Loucy (cell line): ENCODE results near the gene MEF2A.

Experiments
- H2AFZ ChIP-seq: fragments of 200-600 bp; sonication (generic); 2 replicates; pipeline ENCODE4 v1.6.0; 2016; ENCODE audit warnings: antibody characterized with exemption, mild to moderate bottlenecking, low read length, moderate library complexity
- H3F3A ChIP-seq: fragments of 200-600 bp; 2 replicates; pipeline ENCODE4 v1.6.0; 2016; ENCODE audit warnings: antibody characterized with exemption, low read depth, mild to moderate bottlenecking
- H3K27me3 ChIP-seq: fragments of 200-600 bp; sonication (generic); 2 replicates; pipeline ENCODE4 v1.6.1; 2014; ENCODE audit warnings: low read length, mild to moderate bottlenecking; ENCODE audit not compliant: insufficient read depth, poor library complexity, severe bottlenecking
- H3K36me3 ChIP-seq: fragments of 200-600 bp; sonication (generic); 2 replicates; pipeline ENCODE4 v1.6.1; 2016; ENCODE audit warnings: low read length; ENCODE audit not compliant: insufficient read depth
- H3K4me1 ChIP-seq: fragments of 200-600 bp; sonication (generic); 2 replicates; pipeline ENCODE4 v1.5.1; 2014; ENCODE audit warnings: low read length, mild to moderate bottlenecking; ENCODE audit not compliant: insufficient read depth, poor library complexity, severe bottlenecking
- H3K4me2 ChIP-seq: fragments of 200-600 bp; sonication (generic); 2 replicates; pipeline ENCODE4 v1.6.0; 2014; ENCODE audit warnings: antibody characterized with exemption, low read length, low read depth, mild to moderate bottlenecking; ENCODE audit not compliant: poor library complexity, severe bottlenecking
- H3K4me3 ChIP-seq: fragments of 200-600 bp; sonication (generic); 2 replicates; pipeline ENCODE4 v1.5.1; 2014; ENCODE audit warnings: low read length, mild to moderate bottlenecking, mixed read lengths; ENCODE audit not compliant: poor library complexity, severe bottlenecking
- H3K79me2 ChIP-seq: fragments of 200-600 bp; sonication (generic); 2 replicates; pipeline ENCODE4 v1.6.1; 2014; ENCODE audit warnings: low read length; ENCODE audit not compliant: insufficient read depth
- H3K9ac ChIP-seq: fragments of 200-600 bp; sonication (generic); 2 replicates; pipeline ENCODE4 v1.6.0; 2014; ENCODE audit warnings: mild to moderate bottlenecking, low read depth, low read length, moderate library complexity; ENCODE audit not compliant: poor library complexity, severe bottlenecking
- H3K9me2 ChIP-seq: fragments of 200-600 bp; sonication (generic); replicated peaks from 2 replicates; pipeline ENCODE4 v1.6.1; 2016; ENCODE audit warnings: low read depth, low read length, mixed read lengths
- H3K9me3 ChIP-seq: fragments of 200-600 bp; sonication (generic); 2 replicates; pipeline ENCODE4 v1.6.1; 2014; ENCODE audit warnings: mild to moderate bottlenecking, antibody characterized with exemption, low read length, low read depth; ENCODE audit not compliant: insufficient read depth
- H4K20me1 ChIP-seq: fragments of 200-600 bp; sonication (generic); 2 replicates; pipeline ENCODE4 v1.6.0; 2014; ENCODE audit warnings: antibody characterized with exemption, low read length, mild to moderate bottlenecking; ENCODE audit not compliant: insufficient read depth, poor library complexity, severe bottlenecking
- EZH2phosphoT487 ChIP-seq: fragments of 200-600 bp; IDR thresholded peaks from 2 replicates; pipeline ENCODE4 v1.6.1; 2018; ENCODE audit warnings: antibody characterized with exemption, mild to moderate bottlenecking, moderate library complexity, borderline replicate concordance
- TF ChIP-seq, protein P1 (sequence below): fragments of 200-600 bp; sonication (generic); conservative IDR thresholded peaks from 2 replicates; pipeline ENCODE4 v1.5.1; 2014; ENCODE audit warnings: mild to moderate bottlenecking, antibody characterized with exemption, low read length

The MEF2A gene

DNA sequence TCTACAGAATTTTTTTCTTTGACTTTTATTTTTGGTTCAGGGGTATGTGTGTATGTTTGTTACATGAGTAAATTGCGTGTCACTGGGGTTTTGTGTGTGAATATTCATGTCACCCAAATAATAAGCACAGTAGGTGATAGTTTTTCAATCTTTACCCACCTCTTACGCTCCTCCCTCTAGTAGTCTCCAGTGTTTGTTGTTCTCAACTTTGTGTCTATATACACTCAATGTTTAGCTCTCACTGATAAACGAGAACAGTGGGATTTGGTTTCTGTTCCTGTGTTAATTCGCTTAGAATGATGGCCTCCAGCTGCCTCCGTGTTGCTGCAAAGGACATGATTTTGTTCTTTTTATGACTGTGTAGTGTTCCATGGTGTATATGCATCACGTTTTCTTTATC is 54.4 kb downstream of the MEF2A start:
- peaks cover 22% of the 10 kb centered on the region for H4K20me1 ChIP-seq
- no peaks in the 10 kb centered on the region for H3F3A ChIP-seq
- no peak overlapping the region for H2AFZ ChIP-seq
- peaks cover 15% of the 10 kb centered on the region for H3K4me1 ChIP-seq
- no peak overlapping the region for H3K4me3 ChIP-seq
- peaks cover 17% of the 10 kb centered on the region for H3K36me3 ChIP-seq
- TF ChIP-seq, protein P1, sequence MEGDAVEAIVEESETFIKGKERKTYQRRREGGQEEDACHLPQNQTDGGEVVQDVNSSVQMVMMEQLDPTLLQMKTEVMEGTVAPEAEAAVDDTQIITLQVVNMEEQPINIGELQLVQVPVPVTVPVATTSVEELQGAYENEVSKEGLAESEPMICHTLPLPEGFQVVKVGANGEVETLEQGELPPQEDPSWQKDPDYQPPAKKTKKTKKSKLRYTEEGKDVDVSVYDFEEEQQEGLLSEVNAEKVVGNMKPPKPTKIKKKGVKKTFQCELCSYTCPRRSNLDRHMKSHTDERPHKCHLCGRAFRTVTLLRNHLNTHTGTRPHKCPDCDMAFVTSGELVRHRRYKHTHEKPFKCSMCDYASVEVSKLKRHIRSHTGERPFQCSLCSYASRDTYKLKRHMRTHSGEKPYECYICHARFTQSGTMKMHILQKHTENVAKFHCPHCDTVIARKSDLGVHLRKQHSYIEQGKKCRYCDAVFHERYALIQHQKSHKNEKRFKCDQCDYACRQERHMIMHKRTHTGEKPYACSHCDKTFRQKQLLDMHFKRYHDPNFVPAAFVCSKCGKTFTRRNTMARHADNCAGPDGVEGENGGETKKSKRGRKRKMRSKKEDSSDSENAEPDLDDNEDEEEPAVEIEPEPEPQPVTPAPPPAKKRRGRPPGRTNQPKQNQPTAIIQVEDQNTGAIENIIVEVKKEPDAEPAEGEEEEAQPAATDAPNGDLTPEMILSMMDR, result no peak
- TF ChIP-seq EZH2phosphoT487, result no peak
- peaks cover 7% of the 10 kb centered on the region for H3K9me3 ChIP-seq
- peaks cover 96% of the 10 kb centered on the region for H3K79me2 ChIP-seq
- H3K4me2 ChIP-seq, result no peak overlapping the region
- no peak overlapping the region for H3K9ac ChIP-seq
- no peaks in the 10 kb centered on the region for H3K9me2 ChIP-seq
- H3K27me3 ChIP-seq, result no peaks in the 10 kb centered on the region

- Histone ChIP-seq H3K4me3 (no peak overlapping the region), H3K9ac (no peak overlapping the region), H3K4me1 (peaks cover 8% of the 10 kb centered on the region), H3K9me2 (no peaks in the 10 kb centered on the region), H2AFZ (no peak overlapping the region), H3K79me2 (peaks cover 98% of the 10 kb centered on the region), H3K27me3 (no peaks in the 10 kb centered on the region), H3K4me2 (no peak overlapping the region), H3K36me3 (peaks cover 20% of the 10 kb centered on the region), H4K20me1 (peaks cover 17% of the 10 kb centered on the region), H3F3A (no peaks in the 10 kb centered on the region), H3K9me3 (peaks cover 7% of the 10 kb centered on the region)
- TF ChIP-seq EZH2phosphoT487, result no peak
- TF ChIP-seq, protein P1, result no peak
Measured at GRCh38 chr15:99621767-99622166, 56.0 kb downstream of the MEF2A start.

GRCh38 chr15:99628374-99629001 is 62.7 kb downstream of the MEF2A start:
- peaks cover 21% of the 10 kb centered on the region for H3K36me3 ChIP-seq
- H3K79me2 ChIP-seq, result peaks cover 91% of the 10 kb centered on the region
- no peak overlapping the region for H3K9ac ChIP-seq

More at GRCh38 chr15:99628374-99629001, 62.7 kb downstream of the MEF2A start:
- H3K9me3 ChIP-seq, result peaks cover 7% of the 10 kb centered on the region
- H3K4me1 ChIP-seq, result peaks cover 20% of the 10 kb centered on the region
- H3K4me3 ChIP-seq, result no peak overlapping the region
- no peak overlapping the region for H2AFZ ChIP-seq
- no peaks in the 10 kb centered on the region for H3K27me3 ChIP-seq
- no peak overlapping the region for H3K4me2 ChIP-seq
- no peaks in the 10 kb centered on the region for H3K9me2 ChIP-seq
- no peak for TF ChIP-seq EZH2phosphoT487
- TF ChIP-seq, protein P1, result no peak
- no peaks in the 10 kb centered on the region for H3F3A ChIP-seq
- H4K20me1 ChIP-seq, result peaks cover 19% of the 10 kb centered on the region
